OCI-LY7 (cell line): ENCODE measurements around the gene PLA2G2D.

ENCODE experiments used
- CTCF ChIP-seq: fragments of 200-600 bp; sonication (generic); conservative IDR thresholded peaks from 2 replicates; pipeline ENCODE4 v1.5.1; 2014; ENCODE audit warnings: mild to moderate bottlenecking, antibody characterized with exemption, low read length, moderate library complexity, mixed read lengths
- EZH2phosphoT487 ChIP-seq: fragments of 200-600 bp; sonication (generic); IDR thresholded peaks from 2 replicates; pipeline ENCODE4 v1.6.1; 2018; ENCODE audit warnings: low read depth, borderline replicate concordance, mild to moderate bottlenecking, mixed run types, antibody characterized with exemption, low read length, moderate library complexity, mixed read lengths

GRCh38 chr1:20074055-20074724 lies 45.1 kb downstream of the PLA2G2D start:
- TF ChIP-seq CTCF (no peak), EZH2phosphoT487 (no peak)
